Keratinocyte (primary cell): ENCODE data around the gene RAB27B. TPM values are rescaled to one million over a fixed set of nuclear protein-coding genes. Genes with fewer than 3 reads are reported as not detected.

Source experiments
- DNase-seq: peaks from one replicate; pipeline ENCODE4 v3.0.0-alpha.2; 2011; ENCODE audit warnings: low read depth, missing footprints, low spot score
- FAIRE-seq: peaks from 2 replicates; lab custom pipeline; 2011; peaks lifted over from hg19 to GRCh38; lab: Jason Lieb, UNC
- H2AFZ ChIP-seq: 2 replicates; pipeline ENCODE4 v1.6.0; 2012; ENCODE audit warnings: low read length, control low read depth, inconsistent platforms; ENCODE audit not compliant: control insufficient read depth
- H3K27ac ChIP-seq: 2 replicates; pipeline ENCODE4 v1.5.1; 2011; ENCODE audit warnings: low read length; ENCODE audit not compliant: control insufficient read depth, insufficient read depth
- H3K27me3 ChIP-seq: 3 replicates; pipeline ENCODE4 v1.6.0; 2011; ENCODE audit warnings: low read length; ENCODE audit not compliant: control insufficient read depth, insufficient read depth; ENCODE audit errors: extremely low read depth
- H3K36me3 ChIP-seq, 2 experiments: 2 replicates in 1 of 2; 3 replicates in 1 of 2; pipeline ENCODE4 v1.5.1; 2011; ENCODE audit warnings: low read length in 2 of 2, mild to moderate bottlenecking in 1 of 2; ENCODE audit not compliant: control insufficient read depth in 2 of 2, insufficient read depth in 2 of 2; ENCODE audit errors: extremely low read depth in 1 of 2
- H3K4me1 ChIP-seq: 3 replicates; pipeline ENCODE4 v1.5.1; 2011; ENCODE audit warnings: low read length; ENCODE audit not compliant: control insufficient read depth, insufficient read depth; ENCODE audit errors: extremely low read depth
- H3K4me2 ChIP-seq: 3 replicates; pipeline ENCODE4 v1.6.0; 2011; ENCODE audit warnings: low read depth, low read length; ENCODE audit not compliant: control insufficient read depth, insufficient read depth; ENCODE audit errors: extremely low read depth
- H3K4me3 ChIP-seq, 3 experiments: fragments of 200-600 bp in 1 of 3; sonication (generic) in 1 of 3; 2 replicates in 2 of 3; 3 replicates in 1 of 3; pipeline ENCODE4 v1.5.1; 2011 to 2016; ENCODE audit warnings: low read length in 3 of 3, mild to moderate bottlenecking in 3 of 3, control low read depth in 2 of 3, inconsistent platforms in 1 of 3, low read depth in 1 of 3, mixed read lengths in 1 of 3, mixed run types in 1 of 3, moderate library complexity in 1 of 3; ENCODE audit not compliant: control insufficient read depth in 2 of 3, insufficient read depth in 2 of 3; ENCODE audit errors: extremely low read depth in 1 of 3
- H3K79me2 ChIP-seq: 2 replicates; pipeline ENCODE4 v1.6.0; 2012; ENCODE audit warnings: low read length; ENCODE audit not compliant: control insufficient read depth, insufficient read depth
- H3K9ac ChIP-seq: 3 replicates; pipeline ENCODE4 v1.6.0; 2011; ENCODE audit warnings: low read length; ENCODE audit not compliant: control insufficient read depth, insufficient read depth; ENCODE audit errors: extremely low read depth
- H3K9me1 ChIP-seq: 3 replicates; pipeline ENCODE4 v1.6.0; 2011; ENCODE audit warnings: low read length; ENCODE audit not compliant: control insufficient read depth, insufficient read depth; ENCODE audit errors: extremely low read depth
- H3K9me3 ChIP-seq: 2 replicates; pipeline ENCODE4 v1.5.1; 2012; ENCODE audit warnings: low read depth, low read length; ENCODE audit not compliant: control insufficient read depth
- H4K20me1 ChIP-seq: 3 replicates; pipeline ENCODE4 v1.6.0; 2011; ENCODE audit warnings: low read length; ENCODE audit not compliant: control insufficient read depth, insufficient read depth; ENCODE audit errors: extremely low read depth
- CTCF ChIP-seq, 3 experiments: IDR thresholded peaks in 1 of 3; conservative IDR thresholded peaks in 1 of 3; optimal IDR thresholded peaks in 1 of 3; 2 replicates in 2 of 3; 3 replicates in 1 of 3; pipeline versions ENCODE3 to v1.5.1; 2011; ENCODE audit warnings: low read length in 3 of 3, mild to moderate bottlenecking in 3 of 3, moderate library complexity in 2 of 3, control low read depth in 1 of 3, inconsistent platforms in 1 of 3; ENCODE audit not compliant: insufficient read depth in 2 of 3; ENCODE audit errors: extremely low read depth in 1 of 3
- EZH2 ChIP-seq: IDR thresholded peaks from one replicate; pipeline ENCODE4 v1.6.1; 2012; ENCODE audit warnings: inconsistent platforms, mild to moderate bottlenecking, low read length, moderate library complexity
- dilution Hi-C: fragments of 300-500 bp; cut with MboI; formaldehyde crosslinking; loops from one replicate; pipeline ENCODE4 v1.7.0; 2020; ENCODE audit warnings: low sequenced_read_pairs; ENCODE audit not compliant: extremely low pct_ligation_motif_present
- polyA plus RNA-seq, 5 experiments: library from polyadenylated mRNA; depleted of rRNA in 3 of 5; stranded (reverse) in 3 of 5; stranded (forward) in 1 of 5; unstranded in 1 of 5; fragments of >200 nt; gene quantifications; 1 replicate in 1 of 5; 2 replicates in 3 of 5; 3 replicates in 1 of 5; pipeline versions ENCODE4 v1.2.1 to v1.2.3, GENCODE V29; 2011 to 2012; ENCODE audit warnings: missing spikeins in 2 of 5, low read depth in 1 of 5, low replicate concordance in 1 of 5

The RAB27B gene
- polyA plus RNA-seq, 1 donor (not counting 4 experiments of a cell fraction or from before 2014, with no cell fraction given) = 4.2 TPM

DNA sequence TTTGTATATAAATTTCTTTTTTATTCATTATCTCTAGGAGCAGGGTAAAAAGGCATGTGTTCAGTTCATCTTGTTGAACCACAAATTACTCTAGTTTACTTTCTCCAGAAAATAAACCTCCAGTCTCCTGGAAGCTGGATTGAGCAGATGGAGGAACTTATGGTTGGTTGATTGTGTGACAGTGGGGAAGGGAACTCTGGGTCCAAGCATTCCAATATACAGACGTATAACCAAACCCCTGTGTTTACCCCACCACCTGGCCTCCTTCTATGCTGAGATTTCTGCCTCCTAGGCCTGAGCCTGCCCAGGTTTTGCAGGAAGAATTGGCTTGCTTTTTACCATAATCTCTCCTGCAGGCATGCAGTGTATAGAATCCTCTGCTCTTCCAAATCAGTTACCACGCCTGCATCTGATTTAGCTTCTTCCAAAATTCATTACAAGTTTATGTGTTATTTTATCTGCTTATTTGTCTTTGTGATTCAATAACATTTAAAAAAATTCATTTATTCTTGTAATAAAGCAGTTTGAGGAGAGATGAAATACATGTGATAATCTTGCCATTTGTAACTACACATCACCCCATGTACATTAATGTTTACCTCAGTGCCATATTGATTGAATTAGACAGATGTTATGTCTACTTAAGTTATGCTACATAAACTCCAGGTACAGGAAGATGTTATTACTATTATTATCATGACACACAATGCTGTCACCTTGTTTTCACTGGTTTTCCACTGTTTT is 2.5 kb upstream of the RAB27B start:
- Histone ChIP-seq H3K4me2 (no peak overlapping the region), H3K27me3 (no peaks in the 10 kb centered on the region), H4K20me1 (no peaks in the 10 kb centered on the region), H3K4me1 (peaks cover 39% of the 10 kb centered on the region), H2AFZ (no peak overlapping the region), H3K27ac (no peak overlapping the region), H3K9me1 (no peaks in the 10 kb centered on the region), H3K9me3 (no peaks in the 10 kb centered on the region), H3K4me3 (no peak overlapping the region), H3K79me2 (no peaks in the 10 kb centered on the region), H3K36me3 (no peaks in the 10 kb centered on the region), H3K9ac (no peak overlapping the region)
- no peak for FAIRE-seq
- DNase-seq = no peak
- no peak for TF ChIP-seq EZH2
- TF ChIP-seq CTCF (optimal IDR thresholded peaks at IDR 0.05 in 1 of 3, IDR thresholded peaks at IDR 0.05 in 1 of 3, conservative IDR thresholded peaks at IDR 0.05 in 1 of 3; ENCODE audit: extremely low read depth in 1 of 3, insufficient read depth in 2 of 3, low read length in 3 of 3) = no peak
- dilution Hi-C loops = no loop called here

DNA sequence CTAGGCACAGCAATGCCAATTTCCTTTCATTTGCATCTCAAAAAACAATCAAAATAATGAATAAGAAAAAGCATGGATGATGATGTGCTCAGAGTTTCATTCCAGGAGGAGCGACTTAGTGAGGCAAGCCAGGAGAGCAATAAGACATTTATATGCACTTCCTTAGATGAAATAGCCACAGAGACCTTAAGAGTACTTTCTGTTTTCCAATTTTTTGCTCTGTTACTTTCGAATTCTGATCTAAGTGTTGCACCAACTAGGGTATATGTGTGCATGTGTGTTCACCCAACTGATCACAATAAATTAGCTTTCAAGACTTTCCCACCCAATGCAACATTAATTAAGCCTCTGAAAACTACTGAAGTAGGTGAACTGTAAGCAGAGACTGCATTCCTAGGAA is 709 bp downstream of the RAB27B start:
- Histone ChIP-seq H3K36me3 (no peaks in the 10 kb centered on the region), H3K4me1 (peaks cover 32% of the 10 kb centered on the region), H3K27me3 (no peaks in the 10 kb centered on the region), H3K79me2 (no peaks in the 10 kb centered on the region), H3K9ac (peak overlapping the region; percentile 95), H3K4me2 (peak overlapping the region; percentile 98), H3K9me1 (no peaks in the 10 kb centered on the region), H3K9me3 (no peaks in the 10 kb centered on the region), H2AFZ (peak overlapping the region; percentile 98), H4K20me1 (no peaks in the 10 kb centered on the region), H3K27ac (peak overlapping the region; percentile 91), H3K4me3 (peak overlapping the region; percentile 56 to 92 (median 77))
- no peak for TF ChIP-seq EZH2
- no peak for TF ChIP-seq CTCF (optimal IDR thresholded peaks at IDR 0.05 in 1 of 3, IDR thresholded peaks at IDR 0.05 in 1 of 3, conservative IDR thresholded peaks at IDR 0.05 in 1 of 3; ENCODE audit: extremely low read depth in 1 of 3, insufficient read depth in 2 of 3, low read length in 3 of 3)
- FAIRE-seq (no peak), DNase-seq (no peak)
- dilution Hi-C loops = no loop called here
